IPS-NIHi7 (cell line): ENCODE data around the gene UBR4.
"Not testable (repeated sequence)": the region's sequence is repeated elsewhere in the genome, so short reads cannot be mapped to it uniquely, and the experiment has no call there.

Source experiments
- DNase-seq: peaks from one replicate; pipeline ENCODE4 v3.0.0; 2012; ENCODE audit warnings: mixed read lengths; ENCODE audit errors: extremely low spot score

The UBR4 gene

GRCh38 chr1:19190468-19190867 is 19.6 kb downstream of the UBR4 start:
- DNase-seq: no peak

- no peak for DNase-seq
These were observed 20.8 kb downstream of the UBR4 start for GRCh38 chr1:19189270-19189669.

GRCh38 chr1:19187852-19188251 is 22.2 kb downstream of the UBR4 start:
- no peak for DNase-seq

- DNase-seq: no peak
These were observed 24.1 kb downstream of the UBR4 start for GRCh38 chr1:19186001-19186400.

- DNase-seq: no peak
These were observed 27.8 kb downstream of the UBR4 start for GRCh38 chr1:19182223-19182622.

- DNase-seq: not testable (repeated sequence)
These were observed 29.8 kb downstream of the UBR4 start for GRCh38 chr1:19180265-19180657.

- peak; percentile 29 for DNase-seq
These were observed 30.3 kb downstream of the UBR4 start for GRCh38 chr1:19179597-19180264.

- DNase-seq: no peak
These were observed 31.2 kb downstream of the UBR4 start for GRCh38 chr1:19178734-19179398.

- DNase-seq: no peak
These were observed 32.3 kb downstream of the UBR4 start for GRCh38 chr1:19177811-19178210.

- DNase-seq: no peak
These were observed 40.4 kb downstream of the UBR4 start for GRCh38 chr1:19169642-19170041.

- no peak for DNase-seq
These were observed 42.9 kb downstream of the UBR4 start for GRCh38 chr1:19167140-19167539.

GRCh38 chr1:19166066-19166465 is 44.0 kb downstream of the UBR4 start:
- DNase-seq: no peak

GRCh38 chr1:19165501-19165900 is 44.6 kb downstream of the UBR4 start:
- no peak for DNase-seq

- no peak for DNase-seq
These were observed 45.6 kb downstream of the UBR4 start for GRCh38 chr1:19164274-19165015.

GRCh38 chr1:19163261-19163660 is 46.8 kb downstream of the UBR4 start:
- DNase-seq: no peak

- no peak for DNase-seq
These were observed 49.2 kb downstream of the UBR4 start for GRCh38 chr1:19160831-19161230.

- no peak for DNase-seq
These were observed 52.4 kb downstream of the UBR4 start for GRCh38 chr1:19157653-19158052.

- no peak for DNase-seq
These were observed 53.4 kb downstream of the UBR4 start for GRCh38 chr1:19156676-19157075.

- no peak for DNase-seq
These were observed 55.2 kb downstream of the UBR4 start for GRCh38 chr1:19154876-19155275.

GRCh38 chr1:19153169-19153568 is 56.9 kb downstream of the UBR4 start:
- peak; percentile 41 for DNase-seq

GRCh38 chr1:19151537-19151936 is 58.5 kb downstream of the UBR4 start:
- no peak for DNase-seq

GRCh38 chr1:19149736-19150135 is 60.3 kb downstream of the UBR4 start:
- no peak for DNase-seq

GRCh38 chr1:19140465-19140864 is 69.6 kb downstream of the UBR4 start:
- no peak for DNase-seq
